Myocyte (in vitro differentiated cells): Measurements from ENCODE around the gene VEGFB. TPM values are rescaled to one million over a fixed set of nuclear protein-coding genes. Genes with fewer than 3 reads are reported as not detected.
A peak's percentile ranks its signal among the peaks of the same experiment; 100 is the strongest.

Experiments
- DNase-seq: peaks from one replicate; pipeline ENCODE4 v3.0.0-alpha.2; 2012; ENCODE audit warnings: low read depth
- total RNA-seq: library from RNA; depleted of rRNA; stranded (reverse); fragments of >200 nt; gene quantifications from 2 replicates; pipeline ENCODE4 v1.2.3, GENCODE V29; 2014

VEGFB gene
- total RNA-seq, 1 donor from 2014 or later = 65.8 TPM

GRCh38 chr11:64230171-64230984 lies 4.0 kb upstream of the VEGFB start, which contains the start of gene DNAJC4:
DNAJC4 (plus strand) TSS chr11:64230548; CDS start chr11:64230855, 307 bp downstream.
- DNase-seq = peak; percentile 83

GRCh38 chr11:64230985-64231365 lies 3.4 kb upstream of the VEGFB start:
- no peak for DNase-seq

- no peak for DNase-seq
Observed at GRCh38 chr11:64231546-64231945, 2.8 kb upstream of the VEGFB start.

- no peak for DNase-seq
Observed at GRCh38 chr11:64232182-64232966, 2.0 kb upstream of the VEGFB start.

GRCh38 chr11:64232967-64233315 lies 1.4 kb upstream of the VEGFB start:
- DNase-seq = no peak

GRCh38 chr11:64234647-64235379 lies 429 bp downstream of the VEGFB start:
- peak; percentile 43 for DNase-seq

- DNase-seq = no peak
Observed at GRCh38 chr11:64235437-64236161, 1.2 kb downstream of the VEGFB start.

- DNase-seq = no peak
Observed at GRCh38 chr11:64237484-64237951, 3.1 kb downstream of the VEGFB start.

- no peak for DNase-seq
Observed at GRCh38 chr11:64238076-64238475, 3.7 kb downstream of the VEGFB start.

GRCh38 chr11:64238999-64239398 lies 4.6 kb downstream of the VEGFB start:
- DNase-seq = no peak

- no peak for DNase-seq
Observed at GRCh38 chr11:64239662-64240434, 5.5 kb downstream of the VEGFB start.

- DNase-seq = peak; percentile 97
Observed at GRCh38 chr11:64240435-64241240, 6.3 kb downstream of the VEGFB start, which contains the start of gene FKBP2. FKBP2 (plus strand) TSS chr11:64241095; CDS start chr11:64242388, 1,293 bp downstream.

GRCh38 chr11:64241241-64241490 lies 6.8 kb downstream of the VEGFB start:
- DNase-seq = peak; percentile 99

GRCh38 chr11:64241491-64242374 lies 7.3 kb downstream of the VEGFB start:
- DNase-seq = peak; percentile 58

- no peak for DNase-seq
Observed at GRCh38 chr11:64243236-64243854, 9.0 kb downstream of the VEGFB start.

GRCh38 chr11:64244107-64244506 lies 9.7 kb downstream of the VEGFB start:
- DNase-seq = peak; percentile 53

- DNase-seq = peak; percentile 34
Observed at GRCh38 chr11:64244966-64245365, 10.6 kb downstream of the VEGFB start.

- DNase-seq = peak; percentile 97
Observed at GRCh38 chr11:64245401-64245796, 11.0 kb downstream of the VEGFB start.
